GM12878 (cell line): ENCODE results near the gene BCAN. TPM values are rescaled to one million over a fixed set of nuclear protein-coding genes. Genes with fewer than 3 reads are reported as not detected.

Experiments used
- BCL3 ChIP-seq: IDR thresholded peaks from 2 replicates; pipeline ENCODE4 v1.6.1; 2011; ENCODE audit warnings: borderline replicate concordance, low read depth, mild to moderate bottlenecking, moderate library complexity, low read length; ENCODE audit not compliant: insufficient read depth, poor library complexity, severe bottlenecking
- CUX1 ChIP-seq: IDR thresholded peaks from 2 replicates; pipeline ENCODE4 v1.6.1; 2012; ENCODE audit warnings: improper control_type of control experiment, low read depth, low read length; ENCODE audit not compliant: insufficient replicate concordance
- ESRRA ChIP-seq: IDR thresholded peaks from 2 replicates; pipeline ENCODE4 v1.6.1; 2012; ENCODE audit warnings: mild to moderate bottlenecking, low read length, improper control_type of control experiment
- FOXK2 ChIP-seq: fragments of 450-650 bp; IDR thresholded peaks from 2 replicates; pipeline ENCODE4 v1.6.1; 2017; ENCODE audit warnings: mild to moderate bottlenecking, moderate library complexity
- KLF5 ChIP-seq: fragments of 450-650 bp; IDR thresholded peaks from 2 replicates; pipeline ENCODE4 v1.6.1; 2014; ENCODE audit warnings: mild to moderate bottlenecking; ENCODE audit not compliant: partially characterized antibody
- MEF2B ChIP-seq: fragments of 450-650 bp; IDR thresholded peaks from 2 replicates; pipeline ENCODE4 v1.6.1; 2018; ENCODE audit warnings: mild to moderate bottlenecking, moderate library complexity; ENCODE audit not compliant: partially characterized antibody, poor library complexity, severe bottlenecking
- MLLT1 ChIP-seq: fragments of 450-650 bp; IDR thresholded peaks from 2 replicates; pipeline ENCODE4 v1.6.1; 2016; ENCODE audit warnings: mild to moderate bottlenecking
- NRF1 ChIP-seq: conservative IDR thresholded peaks from 2 replicates; pipeline ENCODE4 v1.6.1; 2011; ENCODE audit warnings: mild to moderate bottlenecking, low read depth, low read length, improper control_type of control experiment
- POLR2AphosphoS5 ChIP-seq: IDR thresholded peaks from 2 replicates; pipeline ENCODE4 v1.6.1; 2011; ENCODE audit warnings: mild to moderate bottlenecking, low read length, inconsistent platforms
- SIX5 ChIP-seq: IDR thresholded peaks from 2 replicates; pipeline ENCODE4 v1.6.1; 2011; ENCODE audit warnings: mild to moderate bottlenecking, low read depth, low read length, moderate library complexity; ENCODE audit not compliant: severe bottlenecking
- YBX1 ChIP-seq: fragments of 450-650 bp; IDR thresholded peaks from 2 replicates; pipeline ENCODE4 v1.6.1; 2016; ENCODE audit warnings: antibody characterized with exemption
- polyA plus RNA-seq, 11 experiments: library from polyadenylated mRNA; depleted of rRNA in 4 of 11; unstranded in 6 of 11; stranded (reverse) in 5 of 11; fragments of >200 nt; fragmentation: Nextera tagmentation in 4 of 11; fragmentation: Illumina TruSeq in 1 of 11; extraction: Ambion mirVana in 4 of 11; extraction: Trizol in 1 of 11; gene quantifications; 1 replicate in 1 of 11; 2 replicates in 10 of 11; pipeline versions ENCODE4 v1.2.1 to v1.2.3, GENCODE V29; 2011 to 2016; ENCODE audit warnings: inconsistent platforms in 2 of 11, missing spikeins in 2 of 11, low read depth in 1 of 11
- total RNA-seq, 4 experiments: library from RNA; depleted of rRNA in 3 of 4; stranded (reverse); fragments of >200 nt in 3 of 4; fragmentation: Illumina TruSeq in 1 of 4; extraction: Trizol in 1 of 4; gene quantifications; 2 replicates each; pipeline versions ENCODE4 v1.2.1 to v1.2.3, GENCODE V29; 2013 to 2021

BCAN gene
- total and polyA plus RNA-seq, 10 of the 15 experiments (the other 5 are each of a cell fraction or from before 2014, with no cell fraction given) = 0.05 to 1.3 (median 0.18) TPM; not detected in 1

GRCh38 chr1:156592158-156592909, 49.6 kb upstream of the BCAN start (continued):
- TF ChIP-seq CUX1 (no peak), KLF5 (no peak), YBX1 (no peak), FOXK2 (no peak), NRF1 (no peak), MLLT1 (0 out of 2 replicates have a peak, but pooled peaks have one; percentile 37), BCL3 (peak; percentile 3), SIX5 (no peak), MEF2B (no peak), ESRRA (no peak), POLR2AphosphoS5 (peak; percentile 46; the same call in 1 of the 2 replicates)
